Trophoblast cell (in vitro differentiated cells and primary cell): ENCODE results near the gene RILP.

Experiments
- DNase-seq, 2 donors: peaks; one replicate each; pipeline ENCODE4 v3.0.0-alpha.2; 2016
- H2AFZ ChIP-seq: 2 replicates; pipeline ENCODE4 v1.6.1; 2013; ENCODE audit warnings: low read length, moderate library complexity, mild to moderate bottlenecking; ENCODE audit not compliant: insufficient read depth, poor library complexity
- H2AK5ac ChIP-seq: 2 replicates; pipeline ENCODE4 v1.6.1; 2013; ENCODE audit warnings: mild to moderate bottlenecking, low read length
- H2BK120ac ChIP-seq: 2 replicates; pipeline ENCODE4 v1.6.1; 2013; ENCODE audit warnings: low read length, mild to moderate bottlenecking, moderate library complexity; ENCODE audit not compliant: insufficient read depth, poor library complexity
- H2BK12ac ChIP-seq: 2 replicates; pipeline ENCODE4 v1.6.1; 2013; ENCODE audit warnings: mild to moderate bottlenecking, low read length, moderate library complexity
- H2BK5ac ChIP-seq: 2 replicates; pipeline ENCODE4 v1.6.1; 2013; ENCODE audit warnings: low read length, low read depth, moderate library complexity, mild to moderate bottlenecking; ENCODE audit not compliant: poor library complexity
- H3K14ac ChIP-seq: 2 replicates; pipeline ENCODE4 v1.6.1; 2013; ENCODE audit warnings: mild to moderate bottlenecking, low read length
- H3K18ac ChIP-seq: 2 replicates; pipeline ENCODE4 v1.6.1; 2013; ENCODE audit warnings: mild to moderate bottlenecking, low read length
- H3K23ac ChIP-seq: 2 replicates; pipeline ENCODE4 v1.6.1; 2013; ENCODE audit warnings: low read length
- H3K27ac ChIP-seq: 2 replicates; pipeline ENCODE4 v1.5.1; 2013; ENCODE audit warnings: low read depth, mild to moderate bottlenecking, inconsistent platforms, low read length, moderate library complexity
- H3K27me3 ChIP-seq: 2 replicates; pipeline ENCODE4 v1.6.1; 2013; ENCODE audit warnings: inconsistent platforms, mild to moderate bottlenecking, low read length, moderate library complexity; ENCODE audit not compliant: insufficient read depth
- H3K36me3 ChIP-seq, 2 experiments: 1 replicate in 1 of 2; 2 replicates in 1 of 2; pipeline ENCODE4 v1.6.1; 2013; ENCODE audit warnings: low read length in 2 of 2, mild to moderate bottlenecking in 2 of 2, moderate library complexity in 1 of 2; ENCODE audit not compliant: insufficient read depth in 2 of 2, control insufficient read depth in 1 of 2
- H3K4ac ChIP-seq: 2 replicates; pipeline ENCODE4 v1.6.1; 2013; ENCODE audit warnings: low read depth, mild to moderate bottlenecking, low read length, moderate library complexity
- H3K4me1 ChIP-seq, 2 experiments: 1 replicate in 1 of 2; 2 replicates in 1 of 2; pipeline ENCODE4 v1.6.1; 2013; ENCODE audit warnings: low read length in 2 of 2, mild to moderate bottlenecking in 2 of 2, moderate library complexity in 1 of 2; ENCODE audit not compliant: insufficient read depth in 2 of 2, control insufficient read depth in 1 of 2
- H3K4me2 ChIP-seq: 2 replicates; pipeline ENCODE4 v1.6.1; 2013; ENCODE audit warnings: inconsistent platforms, mild to moderate bottlenecking, low read length, moderate library complexity
- H3K4me3 ChIP-seq: 2 replicates; pipeline ENCODE4 v1.5.1; 2013; ENCODE audit warnings: mild to moderate bottlenecking, low read depth, low read length, inconsistent platforms
- H3K79me1 ChIP-seq: one replicate; pipeline ENCODE4 v1.6.1; 2013; ENCODE audit warnings: low read length
- H3K79me2 ChIP-seq: 2 replicates; pipeline ENCODE4 v1.6.1; 2013; ENCODE audit warnings: low read length, mild to moderate bottlenecking; ENCODE audit not compliant: control insufficient read depth, insufficient read depth, poor library complexity
- H3K9ac ChIP-seq: 2 replicates; pipeline ENCODE4 v1.6.1; 2013; ENCODE audit warnings: mild to moderate bottlenecking, low read length
- H3K9me3 ChIP-seq: 2 replicates; pipeline ENCODE4 v1.6.1; 2013; ENCODE audit warnings: low read depth, mild to moderate bottlenecking, control low read depth, inconsistent platforms, low read length; ENCODE audit not compliant: insufficient read depth
- H4K12ac ChIP-seq: 2 replicates; pipeline ENCODE4 v1.6.1; 2013; ENCODE audit warnings: low read depth, mild to moderate bottlenecking, low read length, moderate library complexity
- H4K8ac ChIP-seq: 2 replicates; pipeline ENCODE4 v1.6.1; 2013; ENCODE audit warnings: low read depth, mild to moderate bottlenecking, low read length, moderate library complexity
- H4K91ac ChIP-seq: one replicate; pipeline ENCODE4 v1.6.1; 2013; ENCODE audit warnings: low read depth, mild to moderate bottlenecking, low read length, moderate library complexity
- WGBS: extraction: QIAGEN DNeasy Blood & Tissue Kit; methylation state at CpG from one replicate; pipeline ENCODE4 v1.1.7; 2013; ENCODE audit warnings: missing lambda C conversion rate; ENCODE audit not compliant: insufficient read length, insufficient coverage; ENCODE audit errors: extremely low coverage; 5-methylcytosine and 5-hydroxymethylcytosine counted together

The RILP gene

GRCh38 chr17:1612400-1612799, 37.3 kb downstream of the RILP start:
- Histone ChIP-seq H3K27me3 (no peaks in the 10 kb centered on the region), H3K4ac (no peak overlapping the region), H3K9ac (no peak overlapping the region), H3K79me2 (no peaks in the 10 kb centered on the region), H3K27ac (no peak overlapping the region), H3K23ac (no peak overlapping the region), H4K12ac (no peak overlapping the region), H3K14ac (no peak overlapping the region), H3K36me3 (peaks cover 16 to 21% of the 10 kb centered on the region in 2 experiments), H2BK12ac (no peak overlapping the region), H3K18ac (no peak overlapping the region), H3K4me1 (peaks cover under 1 to 5% of the 10 kb centered on the region in 2 experiments), H2BK120ac (no peak overlapping the region), H3K4me2 (no peak overlapping the region), H3K79me1 (no peaks in the 10 kb centered on the region), H3K9me3 (no peaks in the 10 kb centered on the region), H4K91ac (no peak overlapping the region), H2AK5ac (no peak overlapping the region), H4K8ac (no peak overlapping the region), H3K4me3 (no peak overlapping the region), H2AFZ (no peak overlapping the region), H2BK5ac (no peak overlapping the region)
- no CpG with 5 or more reads among the region's 16 CpGs for WGBS
- no peak for DNase-seq

- H3K9ac ChIP-seq: no peak overlapping the region
- peak in 1 of 2 donors; percentile 27 for DNase-seq
- no peak overlapping the region for H4K91ac ChIP-seq
- no peak overlapping the region for H3K14ac ChIP-seq
- no peak overlapping the region for H3K4me3 ChIP-seq
- peaks cover 16 to 18% of the 10 kb centered on the region in 2 experiments for H3K36me3 ChIP-seq
- H4K12ac ChIP-seq: no peak overlapping the region
- no peak overlapping the region for H2AFZ ChIP-seq
- H3K23ac ChIP-seq: no peak overlapping the region
- H3K9me3 ChIP-seq: no peaks in the 10 kb centered on the region
- WGBS: no CpG with 5 or more reads among the region's 10 CpGs
- H4K8ac ChIP-seq: no peak overlapping the region
- no peaks in the 10 kb centered on the region for H3K79me2 ChIP-seq
- no peak overlapping the region for H2AK5ac ChIP-seq
- H2BK5ac ChIP-seq: no peak overlapping the region
- H2BK120ac ChIP-seq: no peak overlapping the region
- no peak overlapping the region for H3K18ac ChIP-seq
- H2BK12ac ChIP-seq: no peak overlapping the region
- H3K4ac ChIP-seq: no peak overlapping the region
- no peaks in the 10 kb centered on the region for H3K27me3 ChIP-seq
- H3K4me2 ChIP-seq: no peak overlapping the region
- H3K27ac ChIP-seq: no peak overlapping the region
- H3K79me1 ChIP-seq: no peaks in the 10 kb centered on the region
- H3K4me1 ChIP-seq: peaks cover 4 to 8% of the 10 kb centered on the region in 2 experiments
These were observed 38.0 kb downstream of the RILP start for GRCh38 chr17:1611715-1612114.

GRCh38 chr17:1608676-1609075, 41.0 kb downstream of the RILP start:
- Histone ChIP-seq H2BK5ac (no peak overlapping the region), H4K91ac (no peak overlapping the region), H2BK120ac (no peak overlapping the region), H3K79me1 (peaks cover 11% of the 10 kb centered on the region), H3K23ac (no peak overlapping the region), H3K4me1 (peaks cover 14 to 16% of the 10 kb centered on the region in 2 experiments), H3K4me3 (no peak overlapping the region), H4K8ac (no peak overlapping the region), H3K27me3 (no peaks in the 10 kb centered on the region), H4K12ac (no peak overlapping the region), H3K36me3 (peaks cover 7 to 8% of the 10 kb centered on the region in 2 experiments), H2AK5ac (no peak overlapping the region), H3K27ac (no peak overlapping the region), H2AFZ (no peak overlapping the region), H2BK12ac (no peak overlapping the region), H3K9me3 (peaks cover 2% of the 10 kb centered on the region), H3K18ac (no peak overlapping the region), H3K9ac (no peak overlapping the region), H3K4me2 (no peak overlapping the region), H3K14ac (no peak overlapping the region), H3K79me2 (peaks cover 4% of the 10 kb centered on the region), H3K4ac (no peak overlapping the region)
- WGBS: no CpG with 5 or more reads among the region's 7 CpGs
- no peak for DNase-seq

- Histone ChIP-seq H4K91ac (no peak overlapping the region), H3K4me2 (no peak overlapping the region), H3K9me3 (peaks cover 2% of the 10 kb centered on the region), H3K27me3 (no peaks in the 10 kb centered on the region), H3K4me3 (no peak overlapping the region), H4K12ac (no peak overlapping the region), H3K23ac (no peak overlapping the region), H2AFZ (no peak overlapping the region), H3K9ac (no peak overlapping the region), H3K36me3 (peaks cover 5 to 8% of the 10 kb centered on the region in 2 experiments), H3K14ac (no peak overlapping the region), H2AK5ac (no peak overlapping the region), H3K4ac (no peak overlapping the region), H3K4me1 (peaks cover 14 to 16% of the 10 kb centered on the region in 2 experiments), H2BK120ac (no peak overlapping the region), H3K79me1 (peaks cover 11% of the 10 kb centered on the region), H3K27ac (no peak overlapping the region), H3K79me2 (peaks cover 4% of the 10 kb centered on the region), H3K18ac (no peak overlapping the region), H2BK12ac (no peak overlapping the region), H2BK5ac (no peak overlapping the region), H4K8ac (no peak overlapping the region)
- WGBS: no CpG with 5 or more reads among the region's 5 CpGs
- DNase-seq: no peak
These were observed 41.7 kb downstream of the RILP start for GRCh38 chr17:1607971-1608320.
